Frontal cortex (tissue), 4 donors: ENCODE results near the gene TMEM123. TPM values are rescaled to one million over a fixed set of nuclear protein-coding genes. Genes with fewer than 3 reads are reported as not detected.

Source experiments
- DNase-seq, 2 donors: peaks; one replicate each; pipeline ENCODE4 v3.0.0; 2012; ENCODE audit warnings: low spot score in 2 of 2
- FAIRE-seq: peaks from 2 replicates; lab custom pipeline; 2012; peaks lifted over from hg19 to GRCh38; lab: Jason Lieb, UNC
- total RNA-seq: library from RNA; depleted of rRNA; stranded (reverse); fragments of >200 nt; gene quantifications from one replicate; pipeline ENCODE4 v1.2.3, GENCODE V29; 2014
- donor health status: control.
- donor health status: control.
- donor health status: control.

TMEM123 gene, protein sequence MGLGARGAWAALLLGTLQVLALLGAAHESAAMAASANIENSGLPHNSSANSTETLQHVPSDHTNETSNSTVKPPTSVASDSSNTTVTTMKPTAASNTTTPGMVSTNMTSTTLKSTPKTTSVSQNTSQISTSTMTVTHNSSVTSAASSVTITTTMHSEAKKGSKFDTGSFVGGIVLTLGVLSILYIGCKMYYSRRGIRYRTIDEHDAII
- total RNA-seq = 109 TPM

DNA sequence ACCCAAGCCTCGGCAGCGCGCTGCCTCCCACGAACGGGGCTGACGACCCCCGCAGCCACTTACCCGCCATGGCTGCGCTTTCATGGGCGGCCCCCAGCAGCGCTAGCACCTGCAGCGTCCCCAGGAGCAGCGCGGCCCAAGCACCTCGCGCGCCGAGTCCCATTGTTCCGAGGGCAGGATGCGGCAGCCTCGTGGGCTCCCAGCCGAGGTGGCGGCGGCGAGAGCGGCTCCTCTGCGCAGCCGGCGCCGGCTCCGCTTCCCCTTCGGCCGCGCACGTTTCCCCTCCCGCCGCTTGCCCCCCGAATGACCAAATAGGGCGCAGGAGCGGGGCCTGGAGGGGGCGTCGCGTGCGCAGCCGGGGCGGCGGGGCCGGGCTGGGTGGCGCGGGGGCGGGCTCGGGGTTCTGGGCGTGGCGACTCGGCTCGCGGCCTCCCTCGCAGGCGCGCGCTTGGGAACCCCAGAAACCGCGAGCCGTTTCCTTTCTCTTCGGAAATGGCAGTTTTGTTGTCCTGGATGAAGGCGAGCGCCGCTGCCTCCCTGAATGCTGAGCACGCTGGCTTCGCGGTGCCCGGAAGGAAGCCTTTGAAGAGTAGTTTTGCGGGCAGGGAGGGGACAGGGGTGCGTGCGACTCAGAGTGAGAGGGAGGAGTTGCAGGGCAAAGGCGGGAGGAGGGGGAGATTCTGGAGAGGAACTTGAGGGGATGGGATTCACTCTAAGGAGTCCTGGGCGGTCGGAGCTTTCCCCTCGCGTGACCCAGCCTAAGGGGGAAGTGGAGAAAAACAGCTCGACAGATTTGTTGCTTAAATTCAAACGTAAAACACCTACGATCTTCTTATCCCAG is at the start of gene TMEM123:
TMEM123 (minus strand) TSS at position 305 of the 841 bp plus-strand sequence; CDS start at position 163, 142 bp downstream.
- peak; percentile 74 to 77 for DNase-seq
- FAIRE-seq = no peak

DNA sequence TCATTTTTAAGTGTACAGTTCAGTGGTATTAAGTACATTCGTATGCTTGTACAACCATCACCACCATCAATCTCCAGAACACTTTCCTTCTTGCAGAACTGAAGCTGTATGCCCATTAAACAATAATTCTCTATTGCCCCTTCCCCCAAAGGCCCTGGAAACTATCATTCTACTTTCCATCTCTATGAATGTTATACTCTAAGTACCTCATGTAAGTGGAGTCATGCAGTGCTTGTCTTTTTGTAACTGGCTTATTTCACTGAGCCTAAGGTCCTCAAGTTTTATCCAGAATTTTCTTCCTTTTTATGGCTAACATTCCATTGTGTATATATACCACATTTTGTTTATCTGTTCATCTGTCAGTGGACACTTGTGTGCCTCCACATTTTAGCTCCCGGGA is 48.3 kb upstream of the TMEM123 start:
- DNase-seq = no peak
- FAIRE-seq = no peak

DNA sequence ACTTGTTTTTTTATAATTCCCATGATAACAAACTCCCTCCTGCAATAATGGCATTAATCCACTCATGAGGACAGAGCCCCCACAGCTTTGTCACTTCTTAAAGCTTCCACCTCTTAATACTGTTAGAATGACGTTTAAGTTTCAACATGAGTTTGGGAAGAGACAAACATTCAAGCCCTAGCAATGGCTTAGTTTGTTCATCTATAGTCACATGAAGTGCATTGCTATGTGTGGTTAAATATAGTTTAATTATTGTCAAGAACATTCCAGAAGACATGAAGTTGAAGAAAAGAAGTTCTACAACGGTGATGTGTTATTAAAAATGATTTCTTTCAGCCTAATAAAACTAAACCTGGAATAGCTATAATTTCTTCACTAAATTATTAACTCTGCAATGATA is 47.4 kb upstream of the TMEM123 start:
- FAIRE-seq = no peak
- no peak for DNase-seq

DNA sequence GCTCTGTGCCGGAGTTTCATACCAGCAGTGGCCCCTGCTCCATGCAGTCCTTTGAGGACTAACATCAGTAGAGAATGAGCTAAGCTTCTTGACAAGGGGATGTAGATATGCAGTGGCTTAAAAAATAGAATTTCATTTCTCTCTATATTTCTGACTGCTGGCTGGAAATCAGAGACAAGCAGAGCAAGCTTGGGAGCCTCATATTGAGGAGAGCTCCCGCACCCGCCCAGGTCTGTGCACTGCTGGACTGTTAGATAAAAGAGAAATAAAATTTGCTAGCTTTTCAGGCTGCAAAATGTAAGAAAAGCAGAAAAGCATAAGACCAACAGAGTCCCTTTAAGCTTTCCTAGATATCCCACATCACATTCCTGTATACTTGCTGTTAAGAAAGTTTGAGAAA is 46.6 kb upstream of the TMEM123 start:
- FAIRE-seq (no peak), DNase-seq (no peak)

DNA sequence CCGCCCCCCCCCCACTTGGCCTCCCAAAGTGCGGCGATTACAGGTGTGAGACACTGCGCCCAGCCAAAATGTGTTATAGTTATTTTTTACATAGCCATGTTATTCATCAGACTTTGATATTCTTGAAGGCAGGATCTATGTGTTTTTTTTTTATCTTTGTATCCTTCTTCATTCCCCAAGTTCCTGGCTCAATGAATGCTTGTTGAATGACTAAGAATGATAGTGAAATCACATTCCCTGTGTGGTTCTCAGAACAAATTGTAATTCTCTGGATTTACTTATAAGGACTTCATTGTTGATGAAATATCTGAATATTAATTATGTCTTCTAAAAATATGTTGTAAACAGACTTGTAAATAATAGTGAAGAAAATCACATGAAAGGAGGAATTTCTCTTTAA is 44.5 kb upstream of the TMEM123 start:
- FAIRE-seq (no peak), DNase-seq (no peak)

DNA sequence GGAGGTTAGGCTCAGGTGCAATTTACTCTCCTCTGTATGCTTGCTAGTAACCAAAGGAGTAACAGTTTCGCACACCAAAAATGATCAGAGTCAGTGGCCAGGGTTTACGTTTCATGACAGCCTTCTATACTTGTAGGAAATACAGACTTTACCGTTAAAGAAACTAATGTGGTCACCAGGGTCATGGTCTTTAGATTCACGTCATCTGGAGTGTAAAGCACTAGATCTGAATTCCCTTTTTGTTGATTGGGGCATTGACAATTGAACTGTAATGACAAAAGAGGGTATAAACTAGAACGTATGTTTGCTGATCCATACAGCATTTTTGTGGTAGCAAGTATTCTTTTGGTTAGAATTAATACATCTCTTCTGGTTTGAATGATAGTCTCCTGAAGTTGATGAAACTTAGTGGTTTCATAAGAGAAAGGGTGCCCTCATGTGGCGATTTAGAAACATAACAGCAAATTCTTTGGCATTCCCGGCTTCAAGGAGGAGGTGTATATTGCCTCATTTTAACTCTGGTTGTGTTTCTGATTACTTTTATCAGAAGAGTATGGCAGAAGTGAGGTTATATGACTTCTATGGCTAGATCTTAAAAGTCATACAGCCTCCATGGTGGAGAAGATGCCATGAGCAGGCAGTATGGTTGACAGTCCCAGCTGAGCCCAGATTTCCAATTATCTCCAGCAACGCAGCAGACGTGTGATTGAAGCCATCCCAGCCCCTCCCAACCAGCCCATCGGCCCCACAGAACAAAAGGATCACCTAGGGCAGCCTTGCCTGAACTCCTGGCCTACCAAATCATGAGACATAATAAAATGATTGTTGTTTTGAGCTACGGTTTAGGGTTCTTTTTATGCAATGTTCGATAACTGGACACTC is 42.8 kb upstream of the TMEM123 start:
- peak; percentile 38 to 58 for DNase-seq
- FAIRE-seq = peak; percentile 95

DNA sequence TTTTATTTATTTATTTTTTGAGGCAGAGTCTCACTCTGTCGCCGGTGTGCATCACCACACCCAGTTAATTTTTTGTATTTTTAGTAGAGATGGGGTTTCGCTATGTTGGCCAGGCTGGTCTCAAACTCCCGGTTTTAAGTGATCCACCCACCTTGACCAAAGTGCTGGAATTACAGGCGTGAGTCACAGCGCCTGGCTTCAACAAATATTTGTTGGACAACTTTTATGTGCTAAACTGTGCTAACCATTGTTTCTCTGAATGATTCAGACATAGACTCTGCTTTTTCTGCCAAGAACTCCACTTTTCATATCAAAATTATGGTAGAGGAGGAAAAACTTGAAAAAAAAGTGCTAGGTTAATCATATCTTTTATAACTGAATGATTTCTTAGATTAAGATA is 41.7 kb upstream of the TMEM123 start:
- FAIRE-seq = no peak

DNA sequence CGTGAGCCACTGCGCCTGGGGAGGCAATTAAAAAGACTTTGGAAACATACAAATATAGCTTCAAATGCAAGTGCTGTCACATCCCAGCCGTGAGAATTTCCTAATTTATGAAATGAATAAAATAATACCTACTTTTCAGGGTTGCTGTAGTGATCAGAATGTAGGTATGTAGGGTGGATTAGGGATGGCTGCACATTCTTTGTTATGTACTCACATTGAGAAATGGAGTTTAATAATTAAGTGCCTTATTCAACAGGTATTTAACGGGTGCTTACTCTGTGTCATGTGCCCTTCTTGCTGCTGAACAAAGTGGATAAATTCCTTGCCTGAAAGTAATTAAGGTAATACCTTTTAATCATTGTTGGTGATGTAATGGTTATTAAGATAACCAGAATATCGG is 41.0 kb upstream of the TMEM123 start:
- FAIRE-seq = no peak
- DNase-seq = no peak

More for the DNA sequence above, 41.7 kb upstream of the TMEM123 start:
- DNase-seq = no peak

DNA sequence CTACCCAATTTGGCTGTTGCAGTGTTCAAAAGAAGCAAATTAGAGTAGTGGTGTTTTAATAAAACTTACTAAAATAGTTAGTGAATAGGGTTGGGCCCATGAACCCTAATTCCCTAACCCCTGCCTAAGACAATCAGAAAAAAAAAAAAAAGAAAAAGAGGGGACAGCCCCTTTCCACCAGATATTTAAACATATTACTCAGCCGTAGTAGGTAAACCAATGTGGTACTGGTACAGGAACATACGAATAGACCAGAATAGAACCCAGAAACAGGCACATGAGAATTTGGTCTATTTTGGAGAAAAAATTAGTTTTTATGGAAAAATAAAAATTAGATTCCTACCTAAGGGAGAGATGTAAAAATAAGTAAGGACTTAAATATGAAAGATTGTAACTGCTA is 39.4 kb upstream of the TMEM123 start:
- DNase-seq (no peak), FAIRE-seq (no peak)

DNA sequence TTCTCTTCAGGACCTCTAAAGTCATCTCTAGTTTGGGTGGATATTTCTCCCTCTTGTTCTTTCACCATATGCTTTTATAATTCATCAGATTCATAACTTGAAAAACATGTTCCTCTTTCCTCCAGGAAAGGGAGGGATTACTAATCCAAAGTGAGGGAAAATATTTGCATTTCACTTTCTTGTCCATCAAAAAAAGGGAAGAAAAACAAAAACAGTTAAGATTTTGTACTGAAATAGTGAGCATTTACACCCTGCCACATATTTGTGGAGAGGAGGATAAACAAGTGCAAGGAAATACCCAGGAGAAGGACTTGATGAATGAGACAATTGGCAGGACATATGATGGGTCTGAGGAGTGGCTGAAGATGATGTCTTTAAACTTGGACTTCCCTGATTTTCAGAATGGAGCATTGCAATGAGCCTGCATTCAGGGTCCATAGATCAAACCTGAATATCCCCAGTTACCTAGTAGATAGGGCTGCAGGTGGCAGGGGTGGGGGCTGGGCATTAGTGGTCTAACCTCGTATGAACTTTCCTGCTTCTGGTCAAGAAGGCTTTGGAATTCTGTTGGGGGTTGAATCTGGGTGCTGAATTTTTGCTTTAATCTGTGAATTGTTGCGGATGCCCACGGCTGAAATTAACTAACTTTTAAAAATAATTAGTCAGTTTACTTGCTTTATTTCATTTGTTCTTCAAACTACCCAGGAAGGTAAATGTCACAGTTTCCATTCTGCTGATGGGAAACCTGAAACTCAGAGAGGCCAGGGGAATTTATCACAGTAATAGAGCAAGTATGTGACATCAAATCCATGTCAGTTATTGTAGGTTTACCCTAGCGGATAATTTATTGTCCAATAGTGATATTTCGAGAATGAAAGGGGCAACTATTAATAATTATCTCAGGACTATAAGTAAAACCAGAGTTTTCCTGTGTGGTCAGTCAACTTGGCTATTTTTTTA is 36.9 kb upstream of the TMEM123 start:
- DNase-seq (no peak), FAIRE-seq (no peak)

DNA sequence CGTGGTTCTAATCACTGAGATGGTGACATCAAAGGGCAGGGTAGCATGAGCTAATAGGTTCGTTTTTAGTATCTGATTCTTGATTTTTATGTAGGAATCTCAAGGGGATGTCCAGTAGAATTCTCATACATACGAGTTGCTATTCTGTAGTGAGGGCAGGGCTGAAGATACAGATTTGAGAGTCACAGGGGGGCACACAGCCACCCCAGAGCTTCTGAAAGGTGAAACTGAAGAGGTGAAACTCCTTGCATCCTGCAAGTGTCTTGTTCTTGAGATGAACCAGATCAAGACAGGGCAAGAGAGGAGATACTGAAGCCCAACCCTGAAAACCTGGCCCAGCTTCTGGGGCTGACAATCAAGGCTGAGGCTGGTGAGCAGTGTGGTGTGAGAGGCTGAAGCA is 35.6 kb upstream of the TMEM123 start:
- no peak for DNase-seq
- no peak for FAIRE-seq

DNA sequence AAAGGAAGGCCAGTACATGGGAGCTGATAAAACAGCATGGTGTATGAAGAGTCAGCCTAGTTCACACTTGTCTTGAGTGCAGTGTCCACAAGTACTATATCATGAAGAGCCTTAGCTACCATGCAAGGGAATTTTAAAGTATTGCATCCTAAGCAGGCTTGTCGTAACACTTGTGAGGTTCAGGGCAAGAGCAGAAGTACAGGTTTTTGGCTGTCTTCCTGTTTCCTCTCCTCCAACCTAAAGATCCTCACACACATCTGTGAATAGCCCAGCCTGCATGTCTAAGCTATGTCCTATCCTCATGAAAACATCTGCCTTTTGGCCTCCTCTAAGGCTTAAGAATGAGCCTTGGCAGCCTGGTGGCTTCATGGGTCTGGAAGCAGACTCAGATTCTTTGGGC is 34.6 kb upstream of the TMEM123 start:
- FAIRE-seq = no peak
- DNase-seq = no peak

DNA sequence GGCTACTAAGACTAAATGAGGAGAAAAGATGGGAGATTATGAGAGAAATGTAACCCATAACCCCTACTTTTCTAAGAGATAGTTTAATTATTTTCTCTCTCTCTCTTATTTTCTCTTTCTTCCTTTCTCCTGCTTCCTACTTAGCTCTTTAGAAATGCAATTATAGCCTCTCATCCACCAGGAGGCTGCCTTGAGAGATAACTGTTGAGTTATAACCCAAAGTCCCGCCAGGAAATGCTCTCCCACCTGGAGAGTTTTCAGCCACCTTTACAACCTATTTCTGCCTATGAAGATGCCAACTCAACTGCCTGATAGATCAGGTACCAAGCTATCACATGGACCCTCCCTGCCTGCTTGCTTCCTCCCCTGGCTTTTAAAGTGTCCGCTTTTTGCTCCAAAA is 34.0 kb upstream of the TMEM123 start:
- DNase-seq (no peak), FAIRE-seq (no peak)

DNA sequence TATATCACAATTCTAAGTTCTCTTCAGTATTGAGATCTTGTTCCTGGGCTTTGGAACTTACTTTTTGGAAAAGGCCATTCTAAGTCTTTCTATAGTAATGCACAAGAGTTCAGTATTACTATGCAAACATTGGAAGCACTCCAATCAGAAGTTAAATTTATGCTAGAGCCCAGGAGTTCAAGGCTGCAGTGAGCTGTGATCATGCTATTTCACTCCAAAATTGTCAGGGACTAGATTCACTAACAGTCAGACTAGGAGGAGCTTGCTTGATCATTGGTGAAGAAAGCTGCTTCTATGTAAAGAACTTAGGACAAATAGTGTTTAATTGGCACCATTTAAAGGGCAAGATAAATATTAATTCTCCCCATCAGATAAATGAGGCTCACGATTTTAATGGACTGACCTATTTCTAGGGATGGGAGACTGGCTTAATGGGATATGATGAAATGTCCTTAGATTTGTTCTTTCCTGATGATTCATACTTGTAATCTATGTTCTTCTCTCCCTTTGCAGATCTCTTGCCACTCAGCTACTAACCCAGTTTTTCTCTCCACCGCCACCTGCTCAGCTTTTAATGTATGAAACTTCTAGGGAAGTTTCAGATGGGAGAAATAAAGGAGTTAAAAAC is 32.6 kb upstream of the TMEM123 start:
- DNase-seq (no peak), FAIRE-seq (no peak)

DNA sequence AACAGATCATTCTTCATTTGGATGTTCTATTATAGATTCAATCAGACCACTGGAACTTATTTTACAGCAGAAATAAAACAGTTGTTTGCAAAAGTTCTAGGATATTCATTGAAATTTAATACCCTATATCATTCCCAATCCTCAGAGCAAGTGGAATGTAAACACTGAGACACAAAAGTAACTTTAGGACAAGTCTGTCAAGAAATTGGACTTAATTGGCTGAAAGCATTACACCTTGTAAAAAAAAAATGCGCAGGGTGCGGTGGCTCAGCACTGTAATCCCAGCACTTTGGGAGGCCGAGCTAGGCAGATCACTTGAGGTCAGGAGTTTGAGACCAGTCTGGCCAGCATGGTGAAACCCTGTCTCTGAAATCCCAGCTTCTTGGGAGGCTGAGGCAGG is 29.9 kb upstream of the TMEM123 start:
- no peak for FAIRE-seq
- no peak for DNase-seq

DNA sequence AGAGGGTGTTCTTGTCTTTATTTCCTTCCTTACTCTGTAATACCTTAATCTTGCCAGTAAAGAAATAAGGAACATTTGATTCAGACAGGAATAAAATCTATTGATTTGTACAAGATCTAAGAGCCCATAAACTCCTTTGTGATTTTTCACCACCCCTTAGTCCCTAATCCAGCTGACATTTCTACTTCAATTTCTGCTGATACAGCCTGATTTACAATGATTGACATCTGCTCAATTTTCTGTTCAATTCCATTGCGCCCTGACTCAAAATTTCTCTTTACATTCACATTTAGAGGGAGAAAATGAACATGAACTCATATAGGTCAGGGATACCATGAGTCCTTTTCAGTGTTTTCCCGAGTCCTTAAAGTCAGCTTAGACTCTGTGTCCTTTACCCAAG is 27.2 kb upstream of the TMEM123 start:
- FAIRE-seq = no peak
- no peak for DNase-seq

DNA sequence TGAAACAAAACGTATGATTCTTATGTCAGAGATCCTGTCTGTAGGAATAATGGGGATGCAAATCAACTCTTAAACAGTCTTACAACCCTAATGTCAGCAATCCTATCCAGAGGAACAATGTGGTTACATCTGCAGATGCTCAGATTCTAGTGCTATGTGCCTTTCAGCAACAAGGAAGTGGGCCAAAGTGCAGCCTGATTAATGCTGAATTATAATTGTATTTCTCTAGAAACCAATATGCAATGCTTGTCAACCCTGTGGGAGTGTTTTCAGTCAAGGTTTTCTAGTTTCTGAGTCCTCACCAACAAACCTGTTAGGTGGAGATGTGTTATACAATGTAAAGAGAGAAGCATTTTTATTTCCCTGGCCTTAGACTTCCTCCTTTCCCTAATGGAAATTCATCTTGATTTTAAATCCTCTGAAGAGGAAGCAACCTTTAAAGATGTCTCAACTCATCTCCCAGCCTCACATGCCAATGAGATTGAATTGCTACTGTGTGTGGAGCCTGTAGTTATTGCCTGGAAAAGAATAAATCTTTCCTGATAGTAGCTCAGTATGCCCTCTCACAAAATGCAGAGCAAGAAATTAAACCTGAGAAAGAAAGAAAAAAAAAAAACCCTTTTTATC is 26.2 kb upstream of the TMEM123 start:
- FAIRE-seq = no peak
- no peak for DNase-seq

DNA sequence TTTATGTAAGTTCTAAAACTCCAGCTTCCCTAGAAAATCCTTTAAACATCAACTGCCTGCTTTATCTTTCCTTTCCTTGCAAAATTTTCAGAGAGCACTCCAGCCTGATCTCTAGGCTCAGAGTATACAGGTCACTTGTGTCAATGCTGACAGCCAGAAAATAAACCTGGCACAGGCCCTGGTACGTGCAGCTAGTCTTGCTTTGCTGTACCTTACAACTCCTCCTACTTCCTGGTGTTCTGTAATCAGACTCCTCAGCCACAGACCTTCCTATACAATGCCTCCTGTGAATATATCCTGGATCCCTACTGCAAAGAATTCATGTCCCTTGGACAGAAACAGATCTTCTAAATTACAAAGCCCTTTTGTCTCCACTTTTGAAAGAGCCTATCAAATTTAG is 24.2 kb upstream of the TMEM123 start:
- DNase-seq = no peak
- no peak for FAIRE-seq

DNA sequence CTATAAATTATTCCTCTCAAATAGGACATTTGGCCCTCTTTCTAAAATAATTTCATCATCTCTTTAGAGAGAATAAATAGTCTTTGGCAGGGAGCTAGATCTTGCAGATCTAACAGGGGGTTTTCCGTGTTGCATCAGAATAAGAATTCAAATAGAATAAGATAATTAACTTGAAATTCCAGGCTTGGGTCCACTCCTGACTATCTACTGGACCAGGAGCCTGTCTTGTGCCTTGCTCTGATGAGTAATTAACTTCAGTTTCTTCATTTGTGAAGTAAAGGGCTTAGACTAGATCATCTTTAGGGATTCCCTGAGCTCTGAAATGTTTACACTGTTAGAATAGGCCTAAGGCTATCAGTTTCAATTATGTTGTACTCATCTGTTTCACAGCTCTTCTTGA is 23.5 kb upstream of the TMEM123 start:
- FAIRE-seq (no peak), DNase-seq (no peak)
